ENCODE results near the gene MB. TPM values are rescaled to one million over a fixed set of nuclear protein-coding genes. Genes with fewer than 3 reads are reported as not detected.
A peak's percentile ranks its signal among the peaks of the same experiment; 100 is the strongest.

MB gene
- total RNA-seq, 2 donors from 2014 or later = 0.24 to 0.69 TPM

DNA sequence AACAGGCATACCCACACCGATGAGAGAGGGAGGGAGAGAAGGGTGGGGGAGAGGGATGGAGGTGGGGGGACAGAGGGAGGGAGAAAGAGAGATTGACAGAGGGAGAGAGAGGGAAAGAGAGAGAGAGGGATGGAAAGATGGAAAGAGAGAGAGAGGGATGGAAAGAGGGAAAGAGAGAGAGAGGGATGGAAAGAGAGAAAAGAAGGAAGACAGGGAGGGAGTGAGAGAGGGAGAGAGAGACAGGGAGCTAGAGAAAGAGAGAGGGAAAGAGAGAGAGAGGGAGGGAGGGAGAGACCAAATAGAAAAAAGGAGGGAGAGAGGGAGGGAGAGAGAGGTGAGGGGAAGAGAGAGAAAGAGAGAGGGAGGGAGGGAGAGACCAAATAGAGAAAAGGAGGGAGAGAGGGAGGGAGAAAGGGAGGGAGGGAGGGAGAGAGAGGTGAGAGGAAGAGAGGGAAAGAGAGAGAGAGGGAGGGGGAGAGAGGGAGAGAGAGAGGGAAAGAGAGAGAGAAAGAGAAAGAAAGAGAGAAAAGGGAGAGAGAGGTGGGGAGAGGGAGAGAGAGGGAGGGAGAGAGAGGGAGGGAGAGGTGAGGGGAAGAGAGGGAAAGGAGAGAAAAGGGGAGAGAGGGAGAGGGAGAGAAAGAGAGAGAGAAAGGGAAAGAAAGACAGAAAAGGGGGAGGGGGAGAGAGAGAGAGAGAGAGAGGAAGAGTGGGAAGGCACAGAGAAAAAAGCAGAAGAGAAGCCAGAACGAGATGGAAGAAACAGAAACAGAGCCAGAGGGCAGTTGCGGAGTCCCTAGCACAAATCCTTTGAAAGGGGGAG is 23.8 kb downstream of the MB start:
- Mint-ChIP-seq H3K4me1 (ENCODE audit: low read depth) (no peaks in the 10 kb centered on the region), H3K4me3 (no peak overlapping the region), H3K27ac (no peak overlapping the region), H3K9me3 (no peaks in the 10 kb centered on the region), H3K27me3 (ENCODE audit: low read depth) (no peaks in the 10 kb centered on the region), H3K36me3 (ENCODE audit: insufficient read depth in 2 of 2) (no peaks in the 10 kb centered on the region)
- DNase-seq = no peak
- no peak for ATAC-seq (replicated peaks in 1 of 2)

DNA sequence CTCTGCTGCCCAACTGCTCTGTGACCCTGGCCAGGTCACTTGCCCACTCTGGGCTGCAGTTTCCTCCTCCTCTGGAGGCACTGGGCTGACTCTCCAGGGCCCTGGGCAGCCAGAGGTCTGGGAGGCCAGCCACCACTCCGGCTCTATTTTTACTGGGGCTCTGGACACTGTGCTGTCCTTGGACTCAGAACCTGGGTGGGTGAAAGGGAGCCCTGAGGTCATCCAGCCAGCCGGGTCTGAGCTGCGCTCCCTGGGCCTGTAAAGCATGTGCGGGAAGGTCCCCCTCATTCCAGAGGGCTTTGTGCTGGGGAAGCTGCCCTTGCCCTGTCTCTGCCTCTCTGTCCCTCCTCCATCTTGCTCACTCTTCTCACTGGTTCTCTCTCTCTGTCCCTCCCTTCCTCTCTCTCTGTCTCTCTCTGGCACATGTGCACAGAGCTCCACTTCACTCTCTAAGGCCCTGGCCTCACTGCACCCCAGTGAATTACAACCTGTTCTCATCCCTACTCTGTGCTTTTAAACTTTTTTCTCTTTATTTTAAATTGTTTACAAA is 24.6 kb downstream of the MB start:
- H3K4me3 Mint-ChIP-seq = no peak overlapping the region
- no peak overlapping the region for H3K27ac Mint-ChIP-seq
- no peak for DNase-seq
- no peaks in the 10 kb centered on the region for H3K36me3 Mint-ChIP-seq (ENCODE audit: insufficient read depth in 2 of 2)
- ATAC-seq (replicated peaks in 1 of 2) = no peak
- H3K27me3 Mint-ChIP-seq (ENCODE audit: low read depth) = no peaks in the 10 kb centered on the region
- H3K9me3 Mint-ChIP-seq = no peaks in the 10 kb centered on the region
- H3K4me1 Mint-ChIP-seq (ENCODE audit: low read depth) = no peaks in the 10 kb centered on the region

DNA sequence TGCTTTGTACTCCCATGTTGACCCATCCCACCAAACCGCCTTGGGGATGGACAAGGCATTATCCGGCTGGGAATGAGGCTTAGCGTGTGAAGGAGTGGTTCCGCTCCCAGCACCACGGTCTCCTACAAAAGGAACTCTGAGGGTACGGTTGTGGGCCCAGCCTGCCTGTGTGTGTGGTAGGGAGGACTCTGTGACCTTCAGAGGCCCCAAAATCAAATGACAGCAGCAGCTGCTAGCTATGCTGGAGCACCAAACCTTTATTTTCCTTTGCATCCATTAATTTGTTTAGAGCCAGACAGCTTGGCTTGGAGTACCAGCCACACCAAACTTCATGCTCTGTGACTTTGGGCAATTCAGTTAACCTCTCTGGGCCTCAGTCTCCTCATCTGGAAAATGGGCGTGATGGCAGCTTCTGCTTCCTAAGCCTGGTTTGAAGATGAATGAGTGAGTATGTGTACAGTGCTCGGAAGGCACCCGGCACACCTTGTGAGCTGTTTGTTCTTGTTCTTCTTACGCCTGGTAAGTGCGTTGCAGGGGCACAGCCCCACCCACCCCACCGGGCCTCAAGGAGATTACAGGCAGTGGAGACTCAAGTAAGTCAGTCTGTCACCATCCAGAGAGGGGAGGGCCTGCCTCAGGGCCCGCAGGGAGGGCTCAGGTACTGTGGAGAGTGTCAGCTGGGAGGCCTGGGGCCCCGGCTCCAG is 25.3 kb downstream of the MB start:
- H3K4me3 Mint-ChIP-seq = no peak overlapping the region

DNA sequence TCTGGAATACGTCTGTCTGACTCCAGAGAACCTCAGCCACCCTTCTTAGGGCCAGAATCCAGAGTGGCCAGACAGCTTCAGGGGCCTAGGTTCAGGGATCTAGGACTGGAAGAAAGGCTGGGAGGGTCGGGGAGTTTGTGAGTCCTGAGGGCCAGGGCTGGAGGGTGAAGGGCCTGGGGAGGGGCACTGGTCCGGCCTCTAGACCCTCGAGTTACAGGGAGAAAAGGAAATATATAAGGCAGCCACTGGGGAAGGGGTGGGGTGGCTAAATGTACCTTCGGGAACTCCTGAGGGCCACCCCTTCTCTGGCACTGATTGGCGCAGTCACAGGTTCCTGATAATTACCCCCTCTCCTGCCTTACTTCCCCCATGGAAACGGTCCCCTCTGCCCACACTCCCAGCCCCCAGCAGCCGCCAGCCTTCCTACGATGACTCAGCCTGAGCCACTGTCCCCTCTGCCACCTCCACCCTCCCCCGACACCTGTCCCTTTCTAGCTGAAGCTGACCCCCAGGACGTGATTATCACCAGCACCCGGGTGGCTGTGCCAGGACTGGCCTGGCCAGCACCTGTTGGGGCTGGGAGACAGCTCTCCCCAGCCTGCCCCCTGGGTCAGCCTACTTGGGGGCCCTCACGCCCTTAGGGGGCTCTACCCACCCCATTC is 26.4 kb downstream of the MB start:
- H3K36me3 Mint-ChIP-seq (ENCODE audit: insufficient read depth in 2 of 2) = no peaks in the 10 kb centered on the region
- H3K4me3 Mint-ChIP-seq = no peak overlapping the region
- H3K4me1 Mint-ChIP-seq (ENCODE audit: low read depth) = no peaks in the 10 kb centered on the region
- no peak overlapping the region for H3K27ac Mint-ChIP-seq
- H3K9me3 Mint-ChIP-seq = no peaks in the 10 kb centered on the region
- DNase-seq (no peak), ATAC-seq (replicated peaks in 1 of 2) (no peak)
- H3K27me3 Mint-ChIP-seq (ENCODE audit: low read depth) = no peaks in the 10 kb centered on the region

More for the DNA sequence above, 25.3 kb downstream of the MB start:
- no peaks in the 10 kb centered on the region for H3K4me1 Mint-ChIP-seq (ENCODE audit: low read depth)
- H3K27me3 Mint-ChIP-seq (ENCODE audit: low read depth) = no peaks in the 10 kb centered on the region
- ATAC-seq (replicated peaks in 1 of 2) (no peak), DNase-seq (no peak)
- H3K9me3 Mint-ChIP-seq = no peaks in the 10 kb centered on the region
- no peak overlapping the region for H3K27ac Mint-ChIP-seq
- H3K36me3 Mint-ChIP-seq (ENCODE audit: insufficient read depth in 2 of 2) = no peaks in the 10 kb centered on the region

DNA sequence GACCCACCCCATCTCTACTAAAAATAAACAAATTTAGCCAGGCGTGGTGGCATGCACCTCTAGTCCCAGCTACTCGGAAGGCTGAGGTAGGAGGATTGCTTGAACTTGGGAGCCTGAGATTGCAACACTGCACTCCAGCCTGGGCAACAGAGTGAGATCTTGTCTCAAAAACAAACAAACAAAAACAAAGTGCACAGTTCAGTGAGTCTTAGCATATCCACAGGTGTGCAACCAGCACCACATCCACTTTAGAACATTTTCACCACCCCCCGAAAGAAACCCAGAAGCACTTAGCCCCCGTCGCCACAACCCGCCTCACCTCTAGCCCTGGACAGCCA is 27.4 kb downstream of the MB start:
- H3K4me1 Mint-ChIP-seq (ENCODE audit: low read depth) = no peaks in the 10 kb centered on the region
- no peaks in the 10 kb centered on the region for H3K9me3 Mint-ChIP-seq
- no peak for ATAC-seq (replicated peaks in 1 of 2)

DNA sequence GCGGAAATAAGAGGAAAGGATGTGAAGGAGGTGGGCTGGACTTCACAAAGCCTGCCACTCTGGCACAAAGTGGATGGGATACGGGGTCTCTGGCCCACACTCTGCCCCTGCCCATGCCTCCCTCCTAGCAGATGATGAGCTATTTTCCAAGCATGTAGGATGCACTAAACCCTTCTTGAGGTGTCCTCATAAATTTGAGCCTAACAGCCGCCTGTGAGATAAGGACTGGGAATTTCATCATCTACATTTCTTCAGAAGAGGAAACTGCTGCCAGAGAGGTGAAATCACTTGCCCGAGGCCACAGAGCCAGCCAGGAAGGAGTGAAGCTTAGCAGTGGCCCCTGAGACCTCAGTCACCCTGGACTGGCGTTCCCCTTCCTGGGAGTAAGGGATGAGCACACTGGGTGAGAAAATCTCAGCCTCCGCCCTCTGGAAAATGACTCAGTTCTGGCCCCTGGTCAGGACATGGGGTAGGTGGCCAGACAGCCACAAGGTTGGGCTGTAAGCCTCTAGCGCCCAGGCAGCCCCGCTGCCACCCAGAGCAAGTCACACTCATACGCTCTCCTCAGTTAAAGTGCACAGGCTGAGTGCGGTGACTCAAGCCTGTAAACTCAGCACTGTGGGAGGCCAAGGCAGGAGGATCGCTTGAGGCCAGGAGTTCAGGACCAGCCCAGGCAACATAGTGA is 27.9 kb downstream of the MB start:
- no peaks in the 10 kb centered on the region for H3K4me1 Mint-ChIP-seq (ENCODE audit: low read depth)
- no peak overlapping the region for H3K27ac Mint-ChIP-seq
- ATAC-seq (replicated peaks in 1 of 2) (peak in 1 of 2 donors; percentile 61), DNase-seq (no peak)
- no peaks in the 10 kb centered on the region for H3K9me3 Mint-ChIP-seq
- H3K4me3 Mint-ChIP-seq = no peak overlapping the region
- H3K36me3 Mint-ChIP-seq (ENCODE audit: insufficient read depth in 2 of 2) = no peaks in the 10 kb centered on the region
- H3K27me3 Mint-ChIP-seq (ENCODE audit: low read depth) = no peaks in the 10 kb centered on the region

More for the DNA sequence above, 27.4 kb downstream of the MB start:
- Mint-ChIP-seq H3K36me3 (ENCODE audit: insufficient read depth in 2 of 2) (no peaks in the 10 kb centered on the region), H3K4me3 (no peak overlapping the region), H3K27me3 (ENCODE audit: low read depth) (no peaks in the 10 kb centered on the region), H3K27ac (no peak overlapping the region)
- DNase-seq = no peak

DNA sequence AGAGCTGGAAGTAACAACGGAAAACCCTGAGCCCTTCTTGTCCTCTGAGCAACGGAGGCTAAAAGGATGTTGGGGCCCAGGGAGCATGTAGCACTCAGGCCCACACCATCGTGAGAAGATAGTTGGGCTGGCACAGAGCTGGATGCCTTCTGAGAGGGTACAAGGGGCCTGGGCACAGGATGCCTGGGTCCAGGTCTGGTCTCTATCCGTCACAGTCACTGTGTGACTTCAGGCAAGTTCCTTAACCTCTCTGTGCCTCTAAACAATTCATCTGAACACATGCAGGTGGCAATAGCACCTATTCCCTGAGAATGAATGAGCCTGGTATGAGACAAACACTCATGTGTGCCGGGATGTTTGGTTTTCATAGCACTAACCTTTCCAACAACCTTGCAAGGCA is 29.2 kb downstream of the MB start:
- Mint-ChIP-seq H3K4me3 (no peak overlapping the region), H3K27me3 (ENCODE audit: low read depth) (peaks cover 8% of the 10 kb centered on the region), H3K36me3 (ENCODE audit: insufficient read depth in 2 of 2) (no peaks in the 10 kb centered on the region), H3K4me1 (ENCODE audit: low read depth) (no peaks in the 10 kb centered on the region), H3K9me3 (no peaks in the 10 kb centered on the region), H3K27ac (no peak overlapping the region)
- ATAC-seq (replicated peaks in 1 of 2) = no peak
- DNase-seq = no peak

DNA sequence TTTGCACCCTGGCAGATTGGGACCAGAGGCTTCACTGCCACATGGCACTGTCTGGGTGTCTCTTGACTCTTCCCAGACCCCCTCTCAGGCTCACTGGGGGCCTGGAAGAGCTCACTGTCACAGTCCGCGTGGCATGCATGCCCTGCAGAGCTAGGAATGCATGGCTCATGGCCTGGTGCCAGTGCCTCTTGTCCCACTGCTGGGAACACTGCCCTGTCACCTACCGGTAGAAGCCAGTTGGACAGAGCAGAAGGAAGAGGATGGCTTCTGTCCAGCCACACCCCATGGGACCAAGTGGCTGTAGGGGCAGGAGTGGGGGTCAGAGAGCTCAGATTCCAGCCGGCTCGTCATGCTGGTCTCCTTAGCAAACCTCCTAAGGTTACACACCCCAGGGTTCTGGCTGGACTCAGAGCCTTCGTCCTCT is 29.7 kb downstream of the MB start:
- Mint-ChIP-seq H3K27me3 (ENCODE audit: low read depth) (peaks cover 8% of the 10 kb centered on the region), H3K4me3 (no peak overlapping the region), H3K36me3 (ENCODE audit: insufficient read depth in 2 of 2) (no peaks in the 10 kb centered on the region), H3K27ac (no peak overlapping the region), H3K4me1 (ENCODE audit: low read depth) (no peaks in the 10 kb centered on the region), H3K9me3 (no peaks in the 10 kb centered on the region)
- DNase-seq (no peak), ATAC-seq (replicated peaks in 1 of 2) (no peak)

DNA sequence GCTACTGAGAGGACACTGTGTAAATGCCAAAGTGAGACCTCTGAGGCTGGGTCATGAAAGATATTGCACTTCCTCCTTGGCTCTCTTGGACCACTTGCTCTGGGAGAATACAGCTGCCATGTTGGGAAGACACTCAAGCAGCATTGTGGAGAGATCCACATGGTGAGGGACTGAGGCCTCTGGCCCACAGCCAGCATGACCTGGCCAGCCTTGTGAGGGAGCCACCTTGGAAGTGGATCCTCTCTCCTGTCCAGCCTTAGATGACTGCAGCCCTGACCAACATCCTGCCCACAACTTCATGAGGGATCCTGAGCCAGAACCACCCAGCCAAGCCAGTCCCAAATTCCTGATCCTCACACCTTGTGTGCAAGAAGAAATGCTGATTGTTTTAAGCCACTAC is 30.4 kb downstream of the MB start:
- ATAC-seq (replicated peaks in 1 of 2) (no peak), DNase-seq (no peak)
- Mint-ChIP-seq H3K36me3 (ENCODE audit: insufficient read depth in 2 of 2) (no peaks in the 10 kb centered on the region), H3K9me3 (no peaks in the 10 kb centered on the region), H3K27ac (no peak overlapping the region), H3K4me1 (ENCODE audit: low read depth) (no peaks in the 10 kb centered on the region), H3K27me3 (ENCODE audit: low read depth) (peaks cover 8% of the 10 kb centered on the region), H3K4me3 (no peak overlapping the region)

DNA sequence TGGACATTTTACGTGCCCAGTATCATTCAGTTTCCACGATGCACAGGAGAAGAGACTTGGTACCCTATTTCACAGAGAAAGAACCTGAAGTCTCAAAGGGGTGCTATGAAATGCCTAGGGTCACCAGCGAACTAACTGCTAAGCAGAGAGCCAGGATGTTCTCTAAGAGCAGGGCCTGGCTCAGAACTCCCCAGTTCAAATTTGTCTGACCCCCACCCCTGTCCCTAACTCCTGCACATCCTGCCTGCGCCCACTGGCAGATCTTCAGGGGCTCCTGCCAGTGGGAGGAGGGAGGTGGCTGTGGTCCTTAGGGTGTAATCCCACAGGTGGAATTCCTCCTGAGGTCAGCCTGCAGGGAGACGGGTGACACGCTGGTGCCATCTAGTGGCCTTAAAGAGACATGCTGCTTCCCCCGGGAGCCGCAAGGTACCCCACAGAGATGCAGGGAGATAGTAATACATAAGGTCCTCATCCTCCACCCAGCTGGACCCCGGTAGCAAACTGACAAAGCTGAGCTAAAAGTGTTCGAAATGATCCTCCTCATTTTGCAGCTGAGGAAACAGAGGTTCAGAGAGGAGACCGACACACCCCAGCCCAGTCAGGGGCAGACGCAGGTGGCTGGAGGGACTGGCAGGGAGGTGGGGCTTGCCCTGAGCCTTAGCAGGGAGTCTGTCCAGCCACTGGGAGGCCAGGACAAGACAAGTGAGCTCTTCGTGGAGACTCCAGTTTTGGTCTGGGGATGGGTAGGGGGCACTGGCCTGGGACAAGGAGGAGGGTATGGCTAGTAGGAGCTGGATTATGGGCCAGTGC is 34.1 kb downstream of the MB start:
- Mint-ChIP-seq H3K4me3 (no peak overlapping the region), H3K36me3 (ENCODE audit: insufficient read depth in 2 of 2) (no peaks in the 10 kb centered on the region), H3K4me1 (ENCODE audit: low read depth) (no peaks in the 10 kb centered on the region), H3K27ac (no peak overlapping the region), H3K27me3 (ENCODE audit: low read depth) (peaks cover 8% of the 10 kb centered on the region), H3K9me3 (no peaks in the 10 kb centered on the region)
- peak; percentile 46 for DNase-seq
- ATAC-seq (replicated peaks in 1 of 2) = peak; percentile 55 to 66

DNA sequence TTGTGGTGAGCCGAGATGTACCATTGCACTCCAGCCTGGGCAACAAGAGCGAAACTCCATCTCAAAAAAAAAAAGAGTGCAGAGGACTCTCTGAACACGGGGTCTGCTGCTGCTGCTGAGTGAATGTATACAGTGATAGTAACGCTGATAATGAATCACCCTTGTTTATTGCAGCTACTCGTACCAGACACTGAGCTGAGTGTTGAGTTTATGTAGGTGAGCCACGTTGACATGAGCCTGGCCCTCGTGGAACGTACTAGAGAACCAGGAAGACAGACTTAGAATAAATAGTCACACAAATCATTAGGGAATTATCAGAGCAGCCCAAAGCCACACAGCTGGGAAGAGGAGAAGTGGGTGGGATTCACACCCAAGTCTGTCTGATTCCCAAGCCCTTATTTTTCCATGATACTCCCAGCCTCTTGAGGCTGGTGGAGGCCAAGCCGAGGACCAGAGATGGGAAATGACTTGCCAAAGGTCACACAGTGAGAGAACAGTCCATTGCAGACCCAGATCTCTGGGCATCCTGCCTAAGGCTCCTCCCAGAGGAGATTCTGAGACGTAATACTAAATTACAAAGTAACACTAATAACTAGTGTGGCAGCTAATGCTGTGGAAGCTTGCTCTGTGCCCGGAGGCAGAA is 34.8 kb downstream of the MB start:
- peaks cover 0 to 2% of the 10 kb centered on the region in 2 donors for H3K9me3 Mint-ChIP-seq
- H3K4me1 Mint-ChIP-seq (ENCODE audit: low read depth) = no peaks in the 10 kb centered on the region

DNA sequence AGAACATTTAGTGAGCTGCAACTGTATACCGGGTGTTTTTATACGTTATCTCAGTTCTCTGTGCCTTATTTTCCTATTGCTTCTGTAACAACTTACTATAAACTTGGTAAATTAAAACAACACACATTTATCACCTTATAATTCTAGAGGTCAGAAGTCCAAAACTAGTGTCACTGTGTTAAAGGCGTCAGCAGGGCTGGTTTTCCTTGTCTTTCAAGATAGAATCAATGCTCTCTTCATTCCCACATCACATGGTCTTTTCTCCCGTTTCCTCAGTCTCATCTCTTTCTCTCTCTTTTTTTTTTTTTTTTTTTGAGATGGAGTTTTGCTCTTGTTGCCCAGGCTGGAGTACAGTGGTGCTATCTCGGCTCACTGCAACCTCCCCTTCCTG is 36.1 kb downstream of the MB start:
- Mint-ChIP-seq H3K27me3 (ENCODE audit: low read depth) (peaks cover 8% of the 10 kb centered on the region), H3K9me3 (peaks cover 0 to 2% of the 10 kb centered on the region in 2 donors), H3K4me3 (no peak overlapping the region), H3K36me3 (ENCODE audit: insufficient read depth in 2 of 2) (no peaks in the 10 kb centered on the region), H3K27ac (peak overlapping the region; percentile 43), H3K4me1 (ENCODE audit: low read depth) (no peaks in the 10 kb centered on the region)
- ATAC-seq (replicated peaks in 1 of 2) (no peak), DNase-seq (no peak)

More for the DNA sequence above, 34.8 kb downstream of the MB start:
- Mint-ChIP-seq H3K27me3 (ENCODE audit: low read depth) (peaks cover 8% of the 10 kb centered on the region), H3K36me3 (ENCODE audit: insufficient read depth in 2 of 2) (no peaks in the 10 kb centered on the region), H3K4me3 (no peak overlapping the region), H3K27ac (no peak overlapping the region)
- DNase-seq = no peak
- ATAC-seq (replicated peaks in 1 of 2) = no peak

Data from activated T-cell treated with anti-CD3 and anti-CD28 coated beads, Interleukin-2, amount 50 U/mL, for 72 hours (primary cell).